IMR-90 (cell line): ENCODE measurements around the gene RCOR3. TPM values are rescaled to one million over a fixed set of nuclear protein-coding genes. Genes with fewer than 3 reads are reported as not detected.

ENCODE experiments used
- ATAC-seq: fragments of 200-7000 bp; cut with Tn5 transposase; 2 replicates; pipeline ENCODE4 v1.9.1; 2020; ENCODE audit warnings: low read depth, mild to moderate bottlenecking, moderate library complexity
- BruUV-seq: library from RNA; stranded (reverse); fragments of 400-500 nt; replicated peaks from 2 replicates; lab custom pipeline; 2021; lab: Mats Ljungman, UMichigan
- CTCF ChIA-PET: fragments of 300-600 bp; formaldehyde crosslinking; extraction: SDS; loops from one replicate; lab custom pipeline; 2021; ENCODE audit warnings: antibody characterized with exemption; lab: Yijun Ruan, JAX
- POLR2A ChIA-PET: fragments of 300-600 bp; sonication (Branson Sonifier 250); formaldehyde crosslinking; loops from one replicate; lab custom pipeline; 2022; ENCODE audit warnings: antibody characterized with exemption; ENCODE audit not compliant: unreplicated experiment; lab: Charles Lee
- DNase-seq: peaks from one replicate; pipeline ENCODE4 v3.0.0; 2013
- H2AFZ ChIP-seq: replicated peaks from 2 replicates; pipeline ENCODE3; 2013; ENCODE audit warnings: low read length, mild to moderate bottlenecking; ENCODE audit not compliant: poor library complexity
- H2AK5ac ChIP-seq: 2 replicates; pipeline ENCODE4 v1.6.1; 2013; ENCODE audit warnings: low read depth, low read length, inconsistent platforms
- H2AK9ac ChIP-seq: replicated peaks from 2 replicates; pipeline ENCODE3; 2013; ENCODE audit warnings: mild to moderate bottlenecking, low read depth, low read length, moderate library complexity; ENCODE audit not compliant: poor library complexity
- H2BK120ac ChIP-seq: 2 replicates; pipeline ENCODE4 v1.6.1; 2013; ENCODE audit warnings: low read depth, low read length, inconsistent platforms
- H2BK15ac ChIP-seq: 3 replicates; pipeline ENCODE4 v1.6.1; 2013; ENCODE audit warnings: low read depth, low read length, inconsistent platforms
- H2BK20ac ChIP-seq: 2 replicates; pipeline ENCODE4 v1.6.1; 2013; ENCODE audit warnings: low read depth, mild to moderate bottlenecking, inconsistent platforms, low read length, moderate library complexity
- H2BK5ac ChIP-seq: 2 replicates; pipeline ENCODE4 v1.6.1; 2013; ENCODE audit warnings: mild to moderate bottlenecking, low read depth, low read length, inconsistent platforms; ENCODE audit not compliant: poor library complexity, severe bottlenecking
- H3K14ac ChIP-seq: replicated peaks from 2 replicates; pipeline ENCODE4 v1.6.1; 2013; ENCODE audit warnings: low read depth, low read length, inconsistent platforms
- H3K18ac ChIP-seq: 2 replicates; pipeline ENCODE4 v1.6.1; 2013; ENCODE audit warnings: low read depth, low read length, control low read depth
- H3K23ac ChIP-seq: 2 replicates; pipeline ENCODE4 v1.6.1; 2013; ENCODE audit warnings: low read depth, low read length, inconsistent platforms
- H3K27ac ChIP-seq: 2 replicates; pipeline ENCODE4 v1.5.1; 2013; ENCODE audit warnings: mild to moderate bottlenecking, control low read depth, low read length; ENCODE audit not compliant: insufficient read depth
- H3K27me3 ChIP-seq: 2 replicates; pipeline ENCODE4 v1.6.1; 2013; ENCODE audit warnings: low read length; ENCODE audit not compliant: control insufficient read depth, insufficient read depth
- H3K36me3 ChIP-seq: 2 replicates; pipeline ENCODE4 v1.6.1; 2013; ENCODE audit warnings: low read length, mixed read lengths; ENCODE audit not compliant: control insufficient read depth, insufficient read depth
- H3K4ac ChIP-seq: 2 replicates; pipeline ENCODE4 v1.6.1; 2013; ENCODE audit warnings: low read depth, low read length, inconsistent platforms
- H3K4me1 ChIP-seq: 2 replicates; pipeline ENCODE4 v1.6.1; 2013; ENCODE audit warnings: low read length, mixed read lengths; ENCODE audit not compliant: control insufficient read depth, insufficient read depth
- H3K4me2 ChIP-seq: 2 replicates; pipeline ENCODE4 v1.6.1; 2013; ENCODE audit warnings: low read depth, mild to moderate bottlenecking, control low read depth, low read length, moderate library complexity
- H3K4me3 ChIP-seq: 2 replicates; pipeline ENCODE4 v1.5.1; 2013; ENCODE audit warnings: low read depth, mild to moderate bottlenecking, control low read depth, low read length, moderate library complexity; ENCODE audit not compliant: insufficient read depth
- H3K56ac ChIP-seq: 2 replicates; pipeline ENCODE4 v1.6.1; 2013; ENCODE audit warnings: low read length, inconsistent platforms; ENCODE audit not compliant: insufficient read depth; ENCODE audit errors: extremely low read depth
- H3K79me1 ChIP-seq, 2 experiments: 2 replicates each; pipeline ENCODE4 v1.6.1; 2013; ENCODE audit warnings: low read length in 2 of 2, inconsistent platforms in 1 of 2, low read depth in 1 of 2
- H3K9ac ChIP-seq: 2 replicates; pipeline ENCODE4 v1.6.1; 2013; ENCODE audit warnings: low read depth, low read length, control low read depth
- H3K9me1 ChIP-seq: 2 replicates; pipeline ENCODE4 v1.6.1; 2013; ENCODE audit warnings: low read length, inconsistent platforms; ENCODE audit not compliant: insufficient read depth
- H3K9me3 ChIP-seq: 2 replicates; pipeline ENCODE4 v1.6.1; 2013; ENCODE audit warnings: low read length; ENCODE audit not compliant: control insufficient read depth, insufficient read depth
- H4K20me1 ChIP-seq: 2 replicates; pipeline ENCODE4 v1.6.1; 2013; ENCODE audit warnings: low read length, inconsistent platforms; ENCODE audit not compliant: insufficient read depth
- H4K5ac ChIP-seq: 2 replicates; pipeline ENCODE4 v1.6.1; 2013; ENCODE audit warnings: mild to moderate bottlenecking, low read depth, low read length, control low read depth
- H4K8ac ChIP-seq, 2 experiments: 2 replicates each; pipeline ENCODE4 v1.6.1; 2013; ENCODE audit warnings: low read depth in 2 of 2, low read length in 2 of 2, control low read depth in 1 of 2, inconsistent platforms in 1 of 2
- H4K91ac ChIP-seq: 2 replicates; pipeline ENCODE4 v1.6.1; 2013; ENCODE audit warnings: low read depth, low read length, inconsistent platforms; ENCODE audit not compliant: insufficient read depth
- BHLHE40 ChIP-seq: fragments of 150-350 bp; IDR thresholded peaks from 2 replicates; pipeline ENCODE4 v1.6.1; 2016; ENCODE audit warnings: mild to moderate bottlenecking, low read depth, low read length
- CEBPB ChIP-seq: IDR thresholded peaks from 2 replicates; pipeline ENCODE4 v1.6.1; 2012; ENCODE audit warnings: low read depth, low read length, improper control_type of control experiment
- CTCF ChIP-seq: conservative IDR thresholded peaks from 2 replicates; pipeline ENCODE4 v1.5.1; 2012; ENCODE audit warnings: mild to moderate bottlenecking, low read depth, low read length, improper control_type of control experiment
- FOS ChIP-seq: fragments of 150-350 bp; IDR thresholded peaks from 2 replicates; pipeline ENCODE4 v1.6.1; 2016; ENCODE audit warnings: low read depth, low read length
- MAFK ChIP-seq: IDR thresholded peaks from 2 replicates; pipeline ENCODE4 v1.6.1; 2012; ENCODE audit warnings: low read depth, low read length, improper control_type of control experiment
- MAZ ChIP-seq: IDR thresholded peaks from 2 replicates; pipeline ENCODE4 v1.6.1; 2012; ENCODE audit warnings: low read depth, mild to moderate bottlenecking, low read length, improper control_type of control experiment, moderate library complexity, borderline replicate concordance
- MXI1 ChIP-seq: IDR thresholded peaks from 2 replicates; pipeline ENCODE4 v1.6.1; 2012; ENCODE audit warnings: low read depth, mild to moderate bottlenecking, low read length, moderate library complexity, borderline replicate concordance
- NFE2L2 ChIP-seq: fragments of 150-350 bp; IDR thresholded peaks from 2 replicates; pipeline ENCODE4 v1.6.1; 2016; ENCODE audit warnings: low read depth, mild to moderate bottlenecking, low read length
- POLR2A ChIP-seq: IDR thresholded peaks from 2 replicates; pipeline ENCODE4 v1.6.1; 2012; ENCODE audit warnings: mild to moderate bottlenecking, low read depth, low read length
- RAD21 ChIP-seq: IDR thresholded peaks from 2 replicates; pipeline ENCODE4 v1.6.1; 2012; ENCODE audit warnings: low read length, improper control_type of control experiment
- RCOR1 ChIP-seq: IDR thresholded peaks from 2 replicates; pipeline ENCODE4 v1.6.1; 2012; ENCODE audit warnings: mild to moderate bottlenecking, low read length, improper control_type of control experiment; ENCODE audit not compliant: insufficient replicate concordance
- RFX5 ChIP-seq: IDR thresholded peaks from 2 replicates; pipeline ENCODE4 v1.8.0; 2012; ENCODE audit warnings: low read depth, mild to moderate bottlenecking, low read length, moderate library complexity
- SMC3 ChIP-seq: fragments of 150-350 bp; IDR thresholded peaks from 2 replicates; pipeline ENCODE4 v1.6.1; 2016; ENCODE audit warnings: low read depth, mild to moderate bottlenecking, antibody characterized with exemption, low read length, moderate library complexity
- USF2 ChIP-seq: fragments of 150-350 bp; IDR thresholded peaks from 2 replicates; pipeline ENCODE4 v1.6.1; 2017; ENCODE audit warnings: mild to moderate bottlenecking, antibody characterized with exemption, low read length, low read depth
- WGBS, 2 experiments: methylation state at CpG; one replicate each; pipeline versions ENCODE4 v1.1.5 to v1.1.7; 2013; ENCODE audit warnings: missing lambda C conversion rate in 2 of 2; ENCODE audit not compliant: insufficient read length in 1 of 2; ENCODE audit errors: extremely low coverage in 2 of 2; 5-methylcytosine and 5-hydroxymethylcytosine counted together
- dilution Hi-C: fragments of 300-500 bp; cut with HindIII; formaldehyde crosslinking; loops from one replicate; pipeline ENCODE4 v1.14.3; 2018; ENCODE audit warnings: low sequenced_read_pairs; ENCODE audit not compliant: unreplicated experiment
- in situ Hi-C: fragments of 300-500 bp; cut with MboI; formaldehyde crosslinking; loops from 3 replicates; pipeline ENCODE4 v1.14.3; 2019; ENCODE audit warnings: low sequenced_read_pairs, inconsistent platforms, mixed read lengths
- intact Hi-C: fragments of 100-400 bp; cut with micrococcal nuclease; formaldehyde crosslinking; loops from 2 replicates; pipeline ENCODE4 v1.10.0; 2022
- polyA plus RNA-seq, 3 experiments: library from polyadenylated mRNA; depleted of rRNA; stranded (reverse); fragments of >200 nt; gene quantifications; 2 replicates each; pipeline ENCODE4 v1.2.3, GENCODE V29; 2012; ENCODE audit warnings: low replicate concordance in 1 of 3
- total RNA-seq: library from RNA; depleted of rRNA; stranded (reverse); fragments of >200 nt; gene quantifications from 2 replicates; pipeline ENCODE4 v1.2.3, GENCODE V29; 2012

Gene RCOR3
- total and polyA plus RNA-seq, 2 of the 4 experiments (the other 2 are of a cell fraction) = 8.1 to 16.4 TPM

- no peak for TF ChIP-seq FOS
- no peak for TF ChIP-seq MAZ
These were observed 69.0 kb downstream of the RCOR3 start (continued) for GRCh38 chr1:211328084-211328694.

GRCh38 chr1:211328866-211329475, 69.8 kb downstream of the RCOR3 start:
- H4K5ac ChIP-seq = no peak overlapping the region
- ChIA-PET CTCF (interaction anchor here (0.6 kb wide), 1 partner anchor 20 kb away, joined by 3 read pairs; no protein-coding TSS in a partner anchor), POLR2A (interaction anchor here (0.7 kb wide), 1 partner anchor 66 kb away, joined by 3 read pairs; no protein-coding TSS in a partner anchor)
- peak overlapping the region; percentile 59 for H3K23ac ChIP-seq
- H2BK20ac ChIP-seq = no peak overlapping the region
- H4K8ac ChIP-seq = no peak overlapping the region
- dilution Hi-C loops = no loop called here
- H4K91ac ChIP-seq = no peak overlapping the region
- no peak overlapping the region for H3K56ac ChIP-seq
- H3K4ac ChIP-seq = no peak overlapping the region
- H2AK5ac ChIP-seq = 0 out of 2 replicates have a peak overlapping the region, but pooled peaks have one; percentile 34
- H4K20me1 ChIP-seq = peaks cover 42% of the 10 kb centered on the region
- H3K4me3 ChIP-seq = no peak overlapping the region
- intact Hi-C loops = no loop called here
- no peak overlapping the region; the same call in 1 of the 2 replicates for H3K14ac ChIP-seq
- no peaks in the 10 kb centered on the region for H3K36me3 ChIP-seq
- H3K27me3 ChIP-seq = no peaks in the 10 kb centered on the region
- no peak overlapping the region for H3K9ac ChIP-seq
- no peak overlapping the region for H2BK5ac ChIP-seq
- H2AK9ac ChIP-seq = peak overlapping the region; percentile 1
- ATAC-seq = no peak
- H2AFZ ChIP-seq = no peak overlapping the region
- no peak overlapping the region for H3K27ac ChIP-seq
- in situ Hi-C loops = loop anchor here (5.0 to 10.0 kb wide), 2 partner anchors 146 to 183 kb away; no protein-coding TSS in a partner anchor
- peaks cover 13% of the 10 kb centered on the region for H3K4me1 ChIP-seq
- BruUV-seq = no TSS peak
- H3K9me3 ChIP-seq = no peaks in the 10 kb centered on the region
- no peak overlapping the region for H2BK120ac ChIP-seq
- DNase-seq = no peak
- H3K79me1 ChIP-seq = peaks cover 27 to 67% of the 10 kb centered on the region in 2 experiments
- H2BK15ac ChIP-seq = no peak overlapping the region
- WGBS, 2 experiments = 77% methylated on average over 3 of the region's 6 CpGs; no CpG with 5 or more reads in 1 of the 2 experiments
- peaks cover 35% of the 10 kb centered on the region for H3K9me1 ChIP-seq
- H3K18ac ChIP-seq = no peak overlapping the region
- no peak overlapping the region for H3K4me2 ChIP-seq
- TF ChIP-seq RCOR1 (no peak), NFE2L2 (no peak), POLR2A (no peak), MXI1 (no peak), FOS (no peak), RFX5 (no peak), RAD21 (no peak), MAFK (no peak), USF2 (no peak), CTCF (no peak), BHLHE40 (no peak), CEBPB (no peak), SMC3 (no peak)
